B cell (primary cell): Measurements from ENCODE around the gene SMC4. TPM values are rescaled to one million over a fixed set of nuclear protein-coding genes. Genes with fewer than 3 reads are reported as not detected.

Experiments
- ATAC-seq: fragments of 200-7000 bp; cut with Tn5 transposase; one replicate; pipeline ENCODE4 v1.10.0; 2021; ENCODE audit warnings: low read depth, mild to moderate bottlenecking, moderate number of reproducible peaks, moderate library complexity
- CTCF ChIA-PET: fragments of 350-600 bp; sonication (Branson Sonifier 250); formaldehyde crosslinking; loops from one replicate; lab custom pipeline; 2021; ENCODE audit warnings: antibody characterized with exemption, inconsistent platforms; lab: Charles Lee
- POLR2A ChIA-PET: fragments of 350-600 bp; sonication (Branson Sonifier 250); formaldehyde crosslinking; loops from one replicate; lab custom pipeline; 2021; ENCODE audit warnings: antibody characterized with exemption; lab: Charles Lee
- DNase-seq: peaks from one replicate; pipeline ENCODE4 v3.0.0; 2013
- H2AFZ ChIP-seq: 2 replicates; pipeline ENCODE4 v1.6.1; 2012; ENCODE audit warnings: mild to moderate bottlenecking, low read depth, low read length; ENCODE audit not compliant: insufficient read depth, poor library complexity, severe bottlenecking
- H3K27ac ChIP-seq, 2 donors: 1 replicate in 1 of 2; 2 replicates in 1 of 2; pipeline ENCODE4 v1.5.1; 2012 to 2013; ENCODE audit warnings: low read length in 2 of 2, mild to moderate bottlenecking in 2 of 2, moderate library complexity in 1 of 2
- H3K27me3 ChIP-seq, 4 experiments: fragments of 200-600 bp in 1 of 4; sonication (generic) in 1 of 4; replicated peaks in 1 of 4; 1 replicate in 2 of 4; 2 replicates in 2 of 4; pipeline versions ENCODE4 v1.6.1 to v1.7.0; 2013 to 2016; ENCODE audit warnings: low read length in 3 of 4, mild to moderate bottlenecking in 2 of 4, mixed read lengths in 1 of 4, moderate library complexity in 1 of 4; ENCODE audit not compliant: insufficient read depth in 4 of 4, control insufficient read depth in 3 of 4; ENCODE audit errors: control extremely low read depth in 1 of 4
- H3K36me3 ChIP-seq, 2 experiments: replicated peaks in 1 of 2; 1 replicate in 1 of 2; 2 replicates in 1 of 2; pipeline versions ENCODE4 v1.6.1 to v1.7.1; 2013; ENCODE audit warnings: low read length in 1 of 2; ENCODE audit not compliant: insufficient read depth in 2 of 2, control insufficient read depth in 1 of 2; ENCODE audit errors: control extremely low read depth in 1 of 2, extremely low read depth in 1 of 2
- H3K4me1 ChIP-seq, 2 donors: fragments of 200-600 bp in 1 of 2; sonication (generic) in 1 of 2; 1 replicate in 1 of 2; 2 replicates in 1 of 2; pipeline versions ENCODE4 v1.5.1 to v1.6.1; 2013 to 2017; ENCODE audit warnings: low read length in 2 of 2; ENCODE audit not compliant: control insufficient read depth in 2 of 2, insufficient read depth in 2 of 2
- H3K4me2 ChIP-seq: replicated peaks from 2 replicates; pipeline ENCODE3; 2012; ENCODE audit warnings: mild to moderate bottlenecking, low read depth, low read length; ENCODE audit not compliant: poor library complexity, severe bottlenecking
- H3K4me3 ChIP-seq, 5 experiments: fragments of 200-600 bp in 1 of 5; sonication (generic) in 1 of 5; 1 replicate in 3 of 5; 2 replicates in 2 of 5; pipeline versions ENCODE4 v1.5.1 to v1.7.0; 2011 to 2016; ENCODE audit warnings: low read length in 4 of 5, mild to moderate bottlenecking in 4 of 5, low read depth in 2 of 5, control low read depth in 1 of 5, moderate library complexity in 1 of 5; ENCODE audit not compliant: insufficient read depth in 1 of 5; ENCODE audit errors: control extremely low read depth in 1 of 5, extremely low read depth in 1 of 5
- H3K79me2 ChIP-seq: fragments of 200-600 bp; sonication (generic); one replicate; pipeline ENCODE4 v1.6.0; 2016; ENCODE audit warnings: low read length; ENCODE audit not compliant: control insufficient read depth, insufficient read depth
- H3K9ac ChIP-seq: fragments of 200-600 bp; sonication (generic); 2 replicates; pipeline ENCODE4 v1.6.1; 2017; ENCODE audit warnings: mild to moderate bottlenecking, low read length, moderate library complexity
- H3K9me3 ChIP-seq, 3 donors: one replicate each; pipeline versions ENCODE4 v1.6.1 to v1.7.1; 2013; ENCODE audit warnings: low read length in 2 of 3; ENCODE audit not compliant: control insufficient read depth in 2 of 3, insufficient read depth in 1 of 3; ENCODE audit errors: control extremely low read depth in 1 of 3
- H4K20me1 ChIP-seq: 2 replicates; pipeline ENCODE4 v1.6.0; 2012; ENCODE audit warnings: mild to moderate bottlenecking, low read length; ENCODE audit not compliant: insufficient read depth, control insufficient read depth, poor library complexity, severe bottlenecking
- H3K27ac Mint-ChIP-seq: one replicate; pipeline ENCODE4 v1.8.0; 2021; ENCODE audit warnings: mixed read lengths
- H3K27me3 Mint-ChIP-seq: one replicate; pipeline ENCODE4 v1.8.0; 2021; ENCODE audit warnings: mixed read lengths
- H3K4me1 Mint-ChIP-seq: one replicate; pipeline ENCODE4 v1.8.0; 2021; ENCODE audit warnings: mixed read lengths
- H3K4me3 Mint-ChIP-seq: one replicate; pipeline ENCODE4 v1.8.0; 2021; ENCODE audit warnings: mixed read lengths
- H3K9me3 Mint-ChIP-seq: one replicate; pipeline ENCODE4 v1.8.0; 2022; ENCODE audit warnings: mixed read lengths; ENCODE audit not compliant: insufficient read depth
- EZH2 ChIP-seq: IDR thresholded peaks from 2 replicates; pipeline ENCODE4 v1.6.1; 2012; ENCODE audit warnings: borderline replicate concordance, low read depth, mild to moderate bottlenecking, moderate library complexity, low read length; ENCODE audit not compliant: insufficient read depth, poor library complexity, severe bottlenecking
- WGBS: methylation state at CpG from one replicate; pipeline ENCODE4 v1.1.5; 2013; ENCODE audit warnings: missing lambda C conversion rate; ENCODE audit not compliant: insufficient coverage; 5-methylcytosine and 5-hydroxymethylcytosine counted together
- intact Hi-C: fragments of 100-400 bp; cut with micrococcal nuclease; formaldehyde crosslinking; loops from one replicate; pipeline ENCODE4 v1.10.0; 2022
- polyA plus RNA-seq: library from polyadenylated mRNA; depleted of rRNA; stranded (reverse); fragments of >200 nt; gene quantifications from 2 replicates; pipeline ENCODE4 v1.2.3, GENCODE V29; 2012
- total RNA-seq, 2 donors: library from RNA; stranded (reverse); fragments of 120-200 nt in 1 of 2; gene quantifications; 1 replicate in 1 of 2; 2 replicates in 1 of 2; pipeline versions ENCODE4 v1.2.3 to v1.2.4, GENCODE V29; 2013 to 2022
- TF ChIP-seq, protein P1 (sequence below): fragments of 200-600 bp; IDR thresholded peaks from one replicate; pipeline ENCODE4 v1.8.0; 2022; ENCODE audit warnings: antibody characterized with exemption, mild to moderate bottlenecking

Gene SMC4
- total and polyA plus RNA-seq, 2 donors (not counting 1 experiment from before 2014, with no cell fraction given): 12.4 to 55.1 TPM

DNA sequence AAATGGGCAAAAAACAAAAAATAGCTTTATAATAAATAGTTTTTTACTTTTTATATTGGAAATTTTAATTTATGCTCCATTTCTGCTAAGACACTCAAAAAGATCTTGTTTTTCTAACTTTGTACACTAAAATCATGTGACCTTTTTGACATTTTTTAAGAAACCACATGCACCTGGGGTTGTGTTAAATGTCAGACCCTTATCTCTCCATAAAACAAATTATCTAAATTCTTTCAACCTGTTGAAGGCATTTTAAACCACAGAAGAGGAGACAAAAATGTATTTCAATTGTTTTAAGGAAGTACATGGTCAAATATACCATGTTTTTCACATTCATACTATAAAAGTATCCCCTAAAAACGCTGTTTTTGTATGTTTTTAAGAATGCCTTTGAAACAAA, 29.7 kb upstream of the SMC4 start:
- intact Hi-C loops: no loop called here

DNA sequence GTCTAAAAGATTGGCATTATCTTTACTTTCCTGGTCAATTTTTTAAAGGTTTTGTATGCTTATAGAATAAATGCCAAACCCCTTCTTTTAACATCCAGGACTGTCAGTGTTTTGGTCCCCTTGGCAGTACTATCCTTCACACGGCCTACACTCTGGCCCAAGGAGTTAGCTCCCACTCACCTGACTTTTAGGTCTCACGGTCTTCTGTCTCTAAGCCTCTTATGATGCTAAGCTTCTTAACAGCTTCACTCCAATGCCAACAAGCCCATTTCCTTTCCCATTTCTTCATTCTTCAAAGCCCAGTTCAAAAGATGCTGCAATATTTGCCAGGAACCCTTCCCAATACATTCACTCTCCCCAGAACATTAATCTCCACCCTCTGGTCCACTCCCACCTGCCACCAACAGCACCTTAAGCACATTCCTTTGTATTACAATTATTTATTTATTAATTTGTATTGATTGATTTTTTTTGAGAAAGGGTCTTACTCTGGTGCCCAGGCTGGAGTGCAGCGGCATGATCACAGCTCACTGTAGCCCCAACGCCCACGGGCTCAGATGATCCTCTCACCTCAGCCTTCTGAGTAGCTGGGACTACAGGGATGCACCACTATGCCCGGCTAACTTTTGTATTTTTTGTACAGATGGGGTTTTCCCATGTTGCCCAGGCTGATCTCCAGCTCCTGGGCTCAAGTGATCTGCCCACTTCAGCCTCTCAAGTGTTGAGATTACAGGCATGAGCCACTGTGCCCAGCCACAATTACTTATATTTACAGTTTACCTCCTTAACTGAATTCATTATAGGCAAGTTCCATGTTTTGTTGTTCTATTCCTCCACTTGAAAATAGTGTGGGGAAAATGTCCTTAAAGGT, 28.2 kb upstream of the SMC4 start:
- Histone ChIP-seq H3K36me3 (peaks cover 2 to 16% of the 10 kb centered on the region in 2 experiments), H3K9me3 (no peaks in the 10 kb centered on the region), H3K4me2 (no peak overlapping the region), H3K79me2 (no peaks in the 10 kb centered on the region), H3K27me3 (no peaks in the 10 kb centered on the region), H3K4me3 (no peak overlapping the region), H3K27ac (no peak overlapping the region), H3K4me1 (no peaks in the 10 kb centered on the region), H4K20me1 (no peaks in the 10 kb centered on the region), H2AFZ (no peak overlapping the region), H3K9ac (no peak overlapping the region)
- TF ChIP-seq, protein P1, sequence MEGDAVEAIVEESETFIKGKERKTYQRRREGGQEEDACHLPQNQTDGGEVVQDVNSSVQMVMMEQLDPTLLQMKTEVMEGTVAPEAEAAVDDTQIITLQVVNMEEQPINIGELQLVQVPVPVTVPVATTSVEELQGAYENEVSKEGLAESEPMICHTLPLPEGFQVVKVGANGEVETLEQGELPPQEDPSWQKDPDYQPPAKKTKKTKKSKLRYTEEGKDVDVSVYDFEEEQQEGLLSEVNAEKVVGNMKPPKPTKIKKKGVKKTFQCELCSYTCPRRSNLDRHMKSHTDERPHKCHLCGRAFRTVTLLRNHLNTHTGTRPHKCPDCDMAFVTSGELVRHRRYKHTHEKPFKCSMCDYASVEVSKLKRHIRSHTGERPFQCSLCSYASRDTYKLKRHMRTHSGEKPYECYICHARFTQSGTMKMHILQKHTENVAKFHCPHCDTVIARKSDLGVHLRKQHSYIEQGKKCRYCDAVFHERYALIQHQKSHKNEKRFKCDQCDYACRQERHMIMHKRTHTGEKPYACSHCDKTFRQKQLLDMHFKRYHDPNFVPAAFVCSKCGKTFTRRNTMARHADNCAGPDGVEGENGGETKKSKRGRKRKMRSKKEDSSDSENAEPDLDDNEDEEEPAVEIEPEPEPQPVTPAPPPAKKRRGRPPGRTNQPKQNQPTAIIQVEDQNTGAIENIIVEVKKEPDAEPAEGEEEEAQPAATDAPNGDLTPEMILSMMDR: no peak
- TF ChIP-seq EZH2: no peak
- no peak overlapping the region for H3K27ac Mint-ChIP-seq
- ATAC-seq (no peak), DNase-seq (no peak)
- intact Hi-C loops: no loop called here
- H3K4me1 Mint-ChIP-seq: peaks cover 17% of the 10 kb centered on the region
- H3K27me3 Mint-ChIP-seq: no peaks in the 10 kb centered on the region
- no peak overlapping the region for H3K4me3 Mint-ChIP-seq
- 100% methylated on average over 5 of the region's 6 CpGs for WGBS
- CTCF ChIA-PET: no interaction called here
- POLR2A ChIA-PET: no interaction called here
- no peaks in the 10 kb centered on the region for H3K9me3 Mint-ChIP-seq

More for the DNA sequence above, 29.7 kb upstream of the SMC4 start:
- no peaks in the 10 kb centered on the region for H3K27me3 ChIP-seq
- H3K9me3 ChIP-seq: no peaks in the 10 kb centered on the region
- H3K27ac Mint-ChIP-seq: no peak overlapping the region
- no peaks in the 10 kb centered on the region for H3K4me1 ChIP-seq
- H3K4me2 ChIP-seq: no peak overlapping the region
- DNase-seq: no peak
- WGBS: no CpG with 5 or more reads among the region's 1 CpG
- H3K27me3 Mint-ChIP-seq: no peaks in the 10 kb centered on the region
- peaks cover 17% of the 10 kb centered on the region for H3K4me1 Mint-ChIP-seq
- no peaks in the 10 kb centered on the region for H3K79me2 ChIP-seq
- CTCF ChIA-PET: no interaction called here
- H3K27ac ChIP-seq: no peak overlapping the region
- no peak for ATAC-seq
- H2AFZ ChIP-seq: no peak overlapping the region
- TF ChIP-seq, protein P1: no peak
- no peak for TF ChIP-seq EZH2
- H3K9ac ChIP-seq: no peak overlapping the region
- no peak overlapping the region for H3K4me3 ChIP-seq
- no peaks in the 10 kb centered on the region for H3K9me3 Mint-ChIP-seq
- H3K4me3 Mint-ChIP-seq: peak overlapping the region; percentile 23
- POLR2A ChIA-PET: no interaction called here
- no peaks in the 10 kb centered on the region for H4K20me1 ChIP-seq
- H3K36me3 ChIP-seq: peaks cover 2 to 9% of the 10 kb centered on the region in 2 experiments
